Keratinocyte (primary cell): ENCODE results near the gene MIXL1. TPM values are rescaled to one million over a fixed set of nuclear protein-coding genes. Genes with fewer than 3 reads are reported as not detected.
"Not testable (repeated sequence)": the region's sequence is repeated elsewhere in the genome, so short reads cannot be mapped to it uniquely, and the experiment has no call there.

Experiments used
- DNase-seq: peaks from one replicate; pipeline ENCODE4 v3.0.0-alpha.2; 2011; ENCODE audit warnings: low read depth, missing footprints, low spot score
- FAIRE-seq: peaks from 2 replicates; lab custom pipeline; 2011; peaks lifted over from hg19 to GRCh38; lab: Jason Lieb, UNC
- H2AFZ ChIP-seq: 2 replicates; pipeline ENCODE4 v1.6.0; 2012; ENCODE audit warnings: low read length, control low read depth, inconsistent platforms; ENCODE audit not compliant: control insufficient read depth
- H3K27ac ChIP-seq: 2 replicates; pipeline ENCODE4 v1.5.1; 2011; ENCODE audit warnings: low read length; ENCODE audit not compliant: control insufficient read depth, insufficient read depth
- H3K27me3 ChIP-seq: 3 replicates; pipeline ENCODE4 v1.6.0; 2011; ENCODE audit warnings: low read length; ENCODE audit not compliant: control insufficient read depth, insufficient read depth; ENCODE audit errors: extremely low read depth
- H3K36me3 ChIP-seq, 2 experiments: 2 replicates in 1 of 2; 3 replicates in 1 of 2; pipeline ENCODE4 v1.5.1; 2011; ENCODE audit warnings: low read length in 2 of 2, mild to moderate bottlenecking in 1 of 2; ENCODE audit not compliant: control insufficient read depth in 2 of 2, insufficient read depth in 2 of 2; ENCODE audit errors: extremely low read depth in 1 of 2
- H3K4me1 ChIP-seq: 3 replicates; pipeline ENCODE4 v1.5.1; 2011; ENCODE audit warnings: low read length; ENCODE audit not compliant: control insufficient read depth, insufficient read depth; ENCODE audit errors: extremely low read depth
- H3K4me2 ChIP-seq: 3 replicates; pipeline ENCODE4 v1.6.0; 2011; ENCODE audit warnings: low read depth, low read length; ENCODE audit not compliant: control insufficient read depth, insufficient read depth; ENCODE audit errors: extremely low read depth
- H3K4me3 ChIP-seq, 3 experiments: fragments of 200-600 bp in 1 of 3; sonication (generic) in 1 of 3; 2 replicates in 2 of 3; 3 replicates in 1 of 3; pipeline ENCODE4 v1.5.1; 2011 to 2016; ENCODE audit warnings: low read length in 3 of 3, mild to moderate bottlenecking in 3 of 3, control low read depth in 2 of 3, inconsistent platforms in 1 of 3, low read depth in 1 of 3, mixed read lengths in 1 of 3, mixed run types in 1 of 3, moderate library complexity in 1 of 3; ENCODE audit not compliant: control insufficient read depth in 2 of 3, insufficient read depth in 2 of 3; ENCODE audit errors: extremely low read depth in 1 of 3
- H3K79me2 ChIP-seq: 2 replicates; pipeline ENCODE4 v1.6.0; 2012; ENCODE audit warnings: low read length; ENCODE audit not compliant: control insufficient read depth, insufficient read depth
- H3K9ac ChIP-seq: 3 replicates; pipeline ENCODE4 v1.6.0; 2011; ENCODE audit warnings: low read length; ENCODE audit not compliant: control insufficient read depth, insufficient read depth; ENCODE audit errors: extremely low read depth
- H3K9me1 ChIP-seq: 3 replicates; pipeline ENCODE4 v1.6.0; 2011; ENCODE audit warnings: low read length; ENCODE audit not compliant: control insufficient read depth, insufficient read depth; ENCODE audit errors: extremely low read depth
- H3K9me3 ChIP-seq: 2 replicates; pipeline ENCODE4 v1.5.1; 2012; ENCODE audit warnings: low read depth, low read length; ENCODE audit not compliant: control insufficient read depth
- H4K20me1 ChIP-seq: 3 replicates; pipeline ENCODE4 v1.6.0; 2011; ENCODE audit warnings: low read length; ENCODE audit not compliant: control insufficient read depth, insufficient read depth; ENCODE audit errors: extremely low read depth
- EZH2 ChIP-seq: IDR thresholded peaks from one replicate; pipeline ENCODE4 v1.6.1; 2012; ENCODE audit warnings: inconsistent platforms, mild to moderate bottlenecking, low read length, moderate library complexity
- dilution Hi-C: fragments of 300-500 bp; cut with MboI; formaldehyde crosslinking; loops from one replicate; pipeline ENCODE4 v1.7.0; 2020; ENCODE audit warnings: low sequenced_read_pairs; ENCODE audit not compliant: extremely low pct_ligation_motif_present
- polyA plus RNA-seq, 5 experiments: library from polyadenylated mRNA; depleted of rRNA in 3 of 5; stranded (reverse) in 3 of 5; stranded (forward) in 1 of 5; unstranded in 1 of 5; fragments of >200 nt; gene quantifications; 1 replicate in 1 of 5; 2 replicates in 3 of 5; 3 replicates in 1 of 5; pipeline versions ENCODE4 v1.2.1 to v1.2.3, GENCODE V29; 2011 to 2012; ENCODE audit warnings: missing spikeins in 2 of 5, low read depth in 1 of 5, low replicate concordance in 1 of 5
- TF ChIP-seq, protein P1 (sequence below), 3 experiments: IDR thresholded peaks in 1 of 3; conservative IDR thresholded peaks in 1 of 3; optimal IDR thresholded peaks in 1 of 3; 2 replicates in 2 of 3; 3 replicates in 1 of 3; pipeline versions ENCODE3 to v1.5.1; 2011; ENCODE audit warnings: low read length in 3 of 3, mild to moderate bottlenecking in 3 of 3, moderate library complexity in 2 of 3, control low read depth in 1 of 3, inconsistent platforms in 1 of 3; ENCODE audit not compliant: insufficient read depth in 2 of 3; ENCODE audit errors: extremely low read depth in 1 of 3

MIXL1 gene
- polyA plus RNA-seq, 1 donor (not counting 4 experiments of a cell fraction or from before 2014, with no cell fraction given): not detected

DNA sequence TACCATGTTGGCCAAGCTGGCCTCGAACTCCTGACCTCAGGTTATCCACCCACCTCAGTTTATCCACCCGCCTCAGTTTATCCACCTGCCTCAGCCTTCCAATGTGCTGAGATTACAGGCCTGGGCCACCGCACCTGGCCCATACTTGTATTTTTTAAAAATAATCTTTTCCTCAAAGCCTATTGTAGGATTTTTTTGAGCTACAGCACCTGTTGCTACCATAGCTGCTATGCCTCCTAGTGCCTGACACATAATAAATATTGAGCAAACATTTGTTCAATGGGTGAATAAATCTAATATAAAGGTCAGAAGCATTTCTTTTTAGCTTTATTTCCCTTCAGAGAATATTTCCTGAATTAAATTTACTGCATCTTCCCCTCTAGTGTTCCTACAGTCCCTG is 21.2 kb upstream of the MIXL1 start:
- no peak overlapping the region for H3K9ac ChIP-seq
- no peaks in the 10 kb centered on the region for H3K79me2 ChIP-seq
- dilution Hi-C loops: no loop called here
- H3K27me3 ChIP-seq: no peaks in the 10 kb centered on the region
- no peaks in the 10 kb centered on the region for H3K9me3 ChIP-seq
- H3K4me1 ChIP-seq: no peaks in the 10 kb centered on the region
- H3K4me2 ChIP-seq: no peak overlapping the region
- TF ChIP-seq, protein P1, sequence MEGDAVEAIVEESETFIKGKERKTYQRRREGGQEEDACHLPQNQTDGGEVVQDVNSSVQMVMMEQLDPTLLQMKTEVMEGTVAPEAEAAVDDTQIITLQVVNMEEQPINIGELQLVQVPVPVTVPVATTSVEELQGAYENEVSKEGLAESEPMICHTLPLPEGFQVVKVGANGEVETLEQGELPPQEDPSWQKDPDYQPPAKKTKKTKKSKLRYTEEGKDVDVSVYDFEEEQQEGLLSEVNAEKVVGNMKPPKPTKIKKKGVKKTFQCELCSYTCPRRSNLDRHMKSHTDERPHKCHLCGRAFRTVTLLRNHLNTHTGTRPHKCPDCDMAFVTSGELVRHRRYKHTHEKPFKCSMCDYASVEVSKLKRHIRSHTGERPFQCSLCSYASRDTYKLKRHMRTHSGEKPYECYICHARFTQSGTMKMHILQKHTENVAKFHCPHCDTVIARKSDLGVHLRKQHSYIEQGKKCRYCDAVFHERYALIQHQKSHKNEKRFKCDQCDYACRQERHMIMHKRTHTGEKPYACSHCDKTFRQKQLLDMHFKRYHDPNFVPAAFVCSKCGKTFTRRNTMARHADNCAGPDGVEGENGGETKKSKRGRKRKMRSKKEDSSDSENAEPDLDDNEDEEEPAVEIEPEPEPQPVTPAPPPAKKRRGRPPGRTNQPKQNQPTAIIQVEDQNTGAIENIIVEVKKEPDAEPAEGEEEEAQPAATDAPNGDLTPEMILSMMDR (optimal IDR thresholded peaks at IDR 0.05 in 1 of 3, IDR thresholded peaks at IDR 0.05 in 1 of 3, conservative IDR thresholded peaks at IDR 0.05 in 1 of 3; ENCODE audit: extremely low read depth in 1 of 3, insufficient read depth in 2 of 3, low read length in 3 of 3): no peak
- no peak for TF ChIP-seq EZH2
- H4K20me1 ChIP-seq: no peaks in the 10 kb centered on the region
- FAIRE-seq (no peak), DNase-seq (no peak)
- no peak overlapping the region for H3K27ac ChIP-seq
- no peak overlapping the region for H2AFZ ChIP-seq
- no peaks in the 10 kb centered on the region for H3K36me3 ChIP-seq
- H3K9me1 ChIP-seq: no peaks in the 10 kb centered on the region
- no peak overlapping the region for H3K4me3 ChIP-seq

DNA sequence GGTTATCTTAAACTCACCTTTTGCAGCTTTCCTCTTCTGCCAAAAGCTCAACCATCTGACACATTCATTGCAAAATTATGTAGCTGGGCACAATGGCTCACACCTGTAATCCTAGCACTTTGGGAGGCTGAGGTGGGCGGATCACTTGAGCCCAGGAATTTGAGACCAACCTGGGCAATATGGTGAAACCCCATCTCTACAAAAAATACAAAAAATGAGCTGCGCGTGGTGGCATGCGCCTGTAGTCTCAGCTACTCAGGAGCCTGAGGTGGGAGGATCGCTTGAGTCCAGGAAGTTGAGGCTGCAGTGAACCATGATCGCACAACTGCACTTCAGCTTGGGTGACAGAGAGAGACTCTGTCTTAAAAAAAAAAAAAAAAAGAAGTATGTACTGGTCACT is 20.8 kb upstream of the MIXL1 start:
- H3K9me1 ChIP-seq, H3K27me3 ChIP-seq, H4K20me1 ChIP-seq, H3K27ac ChIP-seq, H3K9me3 ChIP-seq, FAIRE-seq, H3K9ac ChIP-seq, H2AFZ ChIP-seq, H3K79me2 ChIP-seq, DNase-seq, dilution Hi-C loops, H3K4me1 ChIP-seq, H3K36me3 ChIP-seq, H3K4me2 ChIP-seq, H3K4me3 ChIP-seq: not testable (repeated sequence)

DNA sequence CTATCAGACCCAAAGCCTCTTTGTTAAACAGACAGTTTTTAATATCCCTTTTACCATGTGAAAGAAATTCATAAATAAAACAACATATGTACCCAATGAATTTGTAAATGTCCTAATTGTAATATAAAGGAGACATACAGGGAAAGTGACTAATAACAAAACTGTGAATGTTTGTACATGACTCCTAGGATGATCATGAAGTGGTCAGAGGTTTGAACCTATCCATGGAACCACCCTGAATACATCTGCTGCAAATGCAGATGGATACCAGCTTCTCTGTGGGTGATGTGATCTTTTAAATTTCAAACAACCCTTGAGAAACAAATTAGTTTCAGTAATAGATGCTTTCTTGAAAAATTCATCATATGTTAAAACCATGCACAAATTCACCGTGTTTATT is 20.2 kb upstream of the MIXL1 start:
- Histone ChIP-seq H3K27ac (no peak overlapping the region), H3K9me1 (no peaks in the 10 kb centered on the region), H3K4me1 (no peaks in the 10 kb centered on the region), H3K4me2 (no peak overlapping the region), H3K9me3 (no peaks in the 10 kb centered on the region), H3K79me2 (no peaks in the 10 kb centered on the region), H3K27me3 (no peaks in the 10 kb centered on the region), H3K4me3 (no peak overlapping the region), H3K36me3 (no peaks in the 10 kb centered on the region), H3K9ac (no peak overlapping the region), H2AFZ (no peak overlapping the region), H4K20me1 (no peaks in the 10 kb centered on the region)
- DNase-seq (no peak), FAIRE-seq (no peak)
- TF ChIP-seq, protein P1 (optimal IDR thresholded peaks at IDR 0.05 in 1 of 3, IDR thresholded peaks at IDR 0.05 in 1 of 3, conservative IDR thresholded peaks at IDR 0.05 in 1 of 3; ENCODE audit: extremely low read depth in 1 of 3, insufficient read depth in 2 of 3, low read length in 3 of 3): no peak
- TF ChIP-seq EZH2: no peak
- dilution Hi-C loops: no loop called here
